ENCODE measurements around the gene PTGR3.

Gene PTGR3

GRCh38 chr18:75185460-75185859 lies 23.5 kb downstream of the PTGR3 start:
- TF ChIP-seq, protein P1, sequence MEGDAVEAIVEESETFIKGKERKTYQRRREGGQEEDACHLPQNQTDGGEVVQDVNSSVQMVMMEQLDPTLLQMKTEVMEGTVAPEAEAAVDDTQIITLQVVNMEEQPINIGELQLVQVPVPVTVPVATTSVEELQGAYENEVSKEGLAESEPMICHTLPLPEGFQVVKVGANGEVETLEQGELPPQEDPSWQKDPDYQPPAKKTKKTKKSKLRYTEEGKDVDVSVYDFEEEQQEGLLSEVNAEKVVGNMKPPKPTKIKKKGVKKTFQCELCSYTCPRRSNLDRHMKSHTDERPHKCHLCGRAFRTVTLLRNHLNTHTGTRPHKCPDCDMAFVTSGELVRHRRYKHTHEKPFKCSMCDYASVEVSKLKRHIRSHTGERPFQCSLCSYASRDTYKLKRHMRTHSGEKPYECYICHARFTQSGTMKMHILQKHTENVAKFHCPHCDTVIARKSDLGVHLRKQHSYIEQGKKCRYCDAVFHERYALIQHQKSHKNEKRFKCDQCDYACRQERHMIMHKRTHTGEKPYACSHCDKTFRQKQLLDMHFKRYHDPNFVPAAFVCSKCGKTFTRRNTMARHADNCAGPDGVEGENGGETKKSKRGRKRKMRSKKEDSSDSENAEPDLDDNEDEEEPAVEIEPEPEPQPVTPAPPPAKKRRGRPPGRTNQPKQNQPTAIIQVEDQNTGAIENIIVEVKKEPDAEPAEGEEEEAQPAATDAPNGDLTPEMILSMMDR (IDR thresholded peaks at IDR 0.05; ENCODE audit: low read depth, low read length) = no peak
- Histone ChIP-seq H3K27ac (no peak overlapping the region), H3K36me3 (no peaks in the 10 kb centered on the region), H3K27me3 (ENCODE audit: insufficient read depth, low read depth, severe bottlenecking) (no peaks in the 10 kb centered on the region), H3K4me3 (ENCODE audit: low read depth, low read length) (no peak overlapping the region), H3K9me3 (ENCODE audit: severe bottlenecking) (no peaks in the 10 kb centered on the region)
- no peak for DNase-seq

GRCh38 chr18:75183973-75184493 lies 24.9 kb downstream of the PTGR3 start:
- H3K27ac ChIP-seq = no peak overlapping the region
- no peak for DNase-seq
- TF ChIP-seq, protein P1 (IDR thresholded peaks at IDR 0.05; ENCODE audit: low read depth, low read length) = no peak
- H3K9me3 ChIP-seq (ENCODE audit: severe bottlenecking) = no peaks in the 10 kb centered on the region
- H3K4me3 ChIP-seq (ENCODE audit: low read depth, low read length) = no peak overlapping the region
- H3K27me3 ChIP-seq (ENCODE audit: insufficient read depth, low read depth, severe bottlenecking) = no peaks in the 10 kb centered on the region
- H3K36me3 ChIP-seq = no peaks in the 10 kb centered on the region

DNA sequence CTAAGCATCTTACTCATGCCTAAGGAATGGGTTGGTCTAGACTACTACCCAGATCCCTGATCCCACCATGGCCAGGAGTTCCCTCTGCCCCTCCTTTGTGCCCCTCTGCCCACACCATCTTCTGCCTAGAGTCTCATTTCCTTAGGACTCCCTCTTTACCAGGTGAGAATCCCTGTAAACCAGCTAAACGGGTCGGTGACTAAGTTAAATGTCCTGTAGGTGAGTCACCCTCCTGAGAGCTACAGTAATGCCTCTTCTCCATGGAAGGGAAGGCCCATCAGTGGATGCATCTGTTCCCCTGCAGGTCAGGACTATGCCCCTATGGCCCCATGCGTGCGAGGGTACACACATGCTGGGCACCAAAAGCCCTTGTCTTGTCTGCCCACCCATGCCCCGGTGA lies 25.4 kb downstream of the PTGR3 start:
- H3K27ac ChIP-seq = no peak overlapping the region
- no peaks in the 10 kb centered on the region for H3K9me3 ChIP-seq (ENCODE audit: severe bottlenecking)
- H3K27me3 ChIP-seq (ENCODE audit: insufficient read depth, low read depth, severe bottlenecking) = no peaks in the 10 kb centered on the region
- TF ChIP-seq, protein P1 (IDR thresholded peaks at IDR 0.05; ENCODE audit: low read depth, low read length) = no peak
- no peaks in the 10 kb centered on the region for H3K36me3 ChIP-seq
- no peak for DNase-seq
- no peak overlapping the region for H3K4me3 ChIP-seq (ENCODE audit: low read depth, low read length)

DNA sequence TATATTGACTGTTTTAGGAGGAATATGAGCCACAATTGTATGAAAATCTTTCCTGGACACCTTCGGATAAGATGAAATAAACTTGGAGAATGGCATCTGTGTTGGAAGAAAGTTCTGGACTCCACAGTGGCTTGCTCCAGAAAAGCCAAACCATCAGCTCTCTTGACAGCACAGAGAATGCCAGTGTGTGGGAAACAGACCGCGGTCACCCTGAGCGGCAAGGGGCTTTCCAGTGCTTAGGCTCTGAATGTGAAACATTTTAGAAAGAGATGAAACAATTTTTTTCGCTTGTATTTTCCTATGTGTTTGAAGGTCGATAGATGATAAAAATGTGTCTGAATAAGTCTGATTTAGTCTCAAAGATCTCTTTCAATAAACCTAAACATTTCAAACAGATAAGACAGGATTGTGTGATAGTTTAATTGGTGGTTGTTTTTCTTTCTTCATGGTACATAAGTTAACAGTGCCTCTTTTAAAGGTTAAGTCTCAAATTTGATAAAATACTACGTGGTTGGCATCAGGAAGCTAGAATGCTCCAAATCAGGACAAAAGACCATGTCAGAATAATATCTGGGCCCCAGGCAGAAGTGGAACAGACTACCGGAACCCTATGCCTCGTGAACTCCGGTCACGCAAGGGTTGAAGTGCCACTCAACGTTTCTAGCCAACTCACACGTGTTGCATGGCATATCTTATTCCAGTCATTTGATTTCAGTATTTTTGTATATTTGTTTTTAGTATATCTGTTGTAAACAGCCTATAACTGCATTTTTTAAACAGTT lies 28.9 kb downstream of the PTGR3 start:
- TF ChIP-seq, protein P1 (IDR thresholded peaks at IDR 0.05; ENCODE audit: low read depth, low read length) = no peak
- no peak for DNase-seq
- Histone ChIP-seq H3K27me3 (ENCODE audit: insufficient read depth, low read depth, severe bottlenecking) (no peaks in the 10 kb centered on the region), H3K36me3 (no peaks in the 10 kb centered on the region), H3K27ac (no peak overlapping the region), H3K9me3 (ENCODE audit: severe bottlenecking) (no peaks in the 10 kb centered on the region), H3K4me3 (ENCODE audit: low read depth, low read length) (no peak overlapping the region)

DNA sequence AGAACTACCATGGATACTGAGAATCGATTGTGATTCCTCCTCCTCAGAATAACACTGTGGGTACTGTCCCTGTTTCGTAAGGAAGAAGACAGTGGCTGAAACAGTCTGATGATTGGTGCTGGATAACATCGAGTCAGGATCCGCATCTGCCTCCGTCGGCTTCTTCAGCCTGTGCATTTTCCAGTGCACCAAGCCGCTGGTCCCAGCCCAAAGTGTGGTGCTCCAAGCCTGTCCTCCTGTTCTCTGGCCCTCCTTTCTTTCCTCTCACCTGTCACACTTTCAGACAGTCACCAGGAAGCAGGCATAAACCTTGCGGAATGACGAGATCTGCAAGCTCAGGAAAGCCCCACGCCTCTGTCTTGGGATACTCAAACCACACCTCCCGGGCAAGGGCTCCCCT lies 30.6 kb downstream of the PTGR3 start:
- TF ChIP-seq, protein P1 (IDR thresholded peaks at IDR 0.05; ENCODE audit: low read depth, low read length) = no peak

More for the DNA sequence above, 30.6 kb downstream of the PTGR3 start:
- Histone ChIP-seq H3K27me3 (ENCODE audit: insufficient read depth, low read depth, severe bottlenecking) (no peaks in the 10 kb centered on the region), H3K4me3 (ENCODE audit: low read depth, low read length) (no peak overlapping the region), H3K9me3 (ENCODE audit: severe bottlenecking) (no peaks in the 10 kb centered on the region), H3K36me3 (no peaks in the 10 kb centered on the region), H3K27ac (no peak overlapping the region)
- DNase-seq = no peak
